ENCODE results near the gene RNF212B.
A peak's percentile ranks its signal among the peaks of the same experiment; 100 is the strongest.

RNF212B gene

GRCh38 chr14:23299986-23300686 lies 62.4 kb downstream of the RNF212B start:
- H3K27me3 ChIP-seq (ENCODE audit: insufficient read depth, poor library complexity, severe bottlenecking): no peaks in the 10 kb centered on the region
- H3K4me3 ChIP-seq (replicated peaks; ENCODE audit: insufficient read depth, low read length): peak overlapping the region; percentile 49
- peak overlapping the region; percentile 91 for H3K27ac ChIP-seq (replicated peaks)
- TF ChIP-seq REST (IDR thresholded peaks at IDR 0.05; ENCODE audit: insufficient replicate concordance, low read depth) (no peak), SPI1 (IDR thresholded peaks at IDR 0.05; ENCODE audit: borderline replicate concordance, low read depth) (peak; percentile 70), POLR2AphosphoS5 (IDR thresholded peaks at IDR 0.05; ENCODE audit: low read depth) (no peak), GABPA (IDR thresholded peaks at IDR 0.05; ENCODE audit: low read depth) (no peak), CTCF (IDR thresholded peaks at IDR 0.05; ENCODE audit: insufficient read depth, low read length) (no peak)
- no peak for DNase-seq (ENCODE audit: low read depth in 1 of 2, low spot score in 1 of 2)

GRCh38 chr14:23300687-23301223 lies 63.0 kb downstream of the RNF212B start:
- peak overlapping the region; percentile 91 for H3K27ac ChIP-seq (replicated peaks)
- H3K4me3 ChIP-seq (replicated peaks; ENCODE audit: insufficient read depth, low read length): peak overlapping the region; percentile 49
- no peaks in the 10 kb centered on the region for H3K27me3 ChIP-seq (ENCODE audit: insufficient read depth, poor library complexity, severe bottlenecking)
- peak in 1 of 2 experiments; percentile 17 for DNase-seq (ENCODE audit: low read depth in 1 of 2, low spot score in 1 of 2)
- TF ChIP-seq REST (IDR thresholded peaks at IDR 0.05; ENCODE audit: insufficient replicate concordance, low read depth) (no peak), SPI1 (IDR thresholded peaks at IDR 0.05; ENCODE audit: borderline replicate concordance, low read depth) (no peak), GABPA (IDR thresholded peaks at IDR 0.05; ENCODE audit: low read depth) (no peak), CTCF (IDR thresholded peaks at IDR 0.05; ENCODE audit: insufficient read depth, low read length) (no peak), POLR2AphosphoS5 (IDR thresholded peaks at IDR 0.05; ENCODE audit: low read depth) (no peak)

GRCh38 chr14:23301288-23301968 lies 63.7 kb downstream of the RNF212B start:
- Histone ChIP-seq H3K4me3 (replicated peaks; ENCODE audit: insufficient read depth, low read length) (peak overlapping the region; percentile 68), H3K27ac (replicated peaks) (peak overlapping the region; percentile 91), H3K27me3 (ENCODE audit: insufficient read depth, poor library complexity, severe bottlenecking) (no peaks in the 10 kb centered on the region)
- peak; percentile 95 to 98 for DNase-seq (ENCODE audit: low read depth in 1 of 2, low spot score in 1 of 2)
- TF ChIP-seq SPI1 (IDR thresholded peaks at IDR 0.05; ENCODE audit: borderline replicate concordance, low read depth) (no peak; the same call in 1 of the 2 replicates), CTCF (IDR thresholded peaks at IDR 0.05; ENCODE audit: insufficient read depth, low read length) (peak; percentile 21)
